IMR-90 (cell line): Measurements from ENCODE around the gene RCBTB1. TPM values are rescaled to one million over a fixed set of nuclear protein-coding genes. Genes with fewer than 3 reads are reported as not detected.

ENCODE experiments used
- ATAC-seq: fragments of 200-7000 bp; cut with Tn5 transposase; 2 replicates; pipeline ENCODE4 v1.9.1; 2020; ENCODE audit warnings: low read depth, mild to moderate bottlenecking, moderate library complexity
- BruUV-seq: library from RNA; stranded (reverse); fragments of 400-500 nt; replicated peaks from 2 replicates; lab custom pipeline; 2021; lab: Mats Ljungman, UMichigan
- CTCF ChIA-PET: fragments of 300-600 bp; formaldehyde crosslinking; extraction: SDS; loops from one replicate; lab custom pipeline; 2021; ENCODE audit warnings: antibody characterized with exemption; lab: Yijun Ruan, JAX
- POLR2A ChIA-PET: fragments of 300-600 bp; sonication (Branson Sonifier 250); formaldehyde crosslinking; loops from one replicate; lab custom pipeline; 2022; ENCODE audit warnings: antibody characterized with exemption; ENCODE audit not compliant: unreplicated experiment; lab: Charles Lee
- DNase-seq: peaks from one replicate; pipeline ENCODE4 v3.0.0; 2013
- H2AFZ ChIP-seq: replicated peaks from 2 replicates; pipeline ENCODE3; 2013; ENCODE audit warnings: low read length, mild to moderate bottlenecking; ENCODE audit not compliant: poor library complexity
- H2AK5ac ChIP-seq: 2 replicates; pipeline ENCODE4 v1.6.1; 2013; ENCODE audit warnings: low read depth, low read length, inconsistent platforms
- H2AK9ac ChIP-seq: replicated peaks from 2 replicates; pipeline ENCODE3; 2013; ENCODE audit warnings: mild to moderate bottlenecking, low read depth, low read length, moderate library complexity; ENCODE audit not compliant: poor library complexity
- H2BK120ac ChIP-seq: 2 replicates; pipeline ENCODE4 v1.6.1; 2013; ENCODE audit warnings: low read depth, low read length, inconsistent platforms
- H2BK15ac ChIP-seq: 3 replicates; pipeline ENCODE4 v1.6.1; 2013; ENCODE audit warnings: low read depth, low read length, inconsistent platforms
- H2BK20ac ChIP-seq: 2 replicates; pipeline ENCODE4 v1.6.1; 2013; ENCODE audit warnings: low read depth, mild to moderate bottlenecking, inconsistent platforms, low read length, moderate library complexity
- H2BK5ac ChIP-seq: 2 replicates; pipeline ENCODE4 v1.6.1; 2013; ENCODE audit warnings: mild to moderate bottlenecking, low read depth, low read length, inconsistent platforms; ENCODE audit not compliant: poor library complexity, severe bottlenecking
- H3K14ac ChIP-seq: replicated peaks from 2 replicates; pipeline ENCODE4 v1.6.1; 2013; ENCODE audit warnings: low read depth, low read length, inconsistent platforms
- H3K18ac ChIP-seq: 2 replicates; pipeline ENCODE4 v1.6.1; 2013; ENCODE audit warnings: low read depth, low read length, control low read depth
- H3K23ac ChIP-seq: 2 replicates; pipeline ENCODE4 v1.6.1; 2013; ENCODE audit warnings: low read depth, low read length, inconsistent platforms
- H3K27ac ChIP-seq: 2 replicates; pipeline ENCODE4 v1.5.1; 2013; ENCODE audit warnings: mild to moderate bottlenecking, control low read depth, low read length; ENCODE audit not compliant: insufficient read depth
- H3K27me3 ChIP-seq: 2 replicates; pipeline ENCODE4 v1.6.1; 2013; ENCODE audit warnings: low read length; ENCODE audit not compliant: control insufficient read depth, insufficient read depth
- H3K36me3 ChIP-seq: 2 replicates; pipeline ENCODE4 v1.6.1; 2013; ENCODE audit warnings: low read length, mixed read lengths; ENCODE audit not compliant: control insufficient read depth, insufficient read depth
- H3K4ac ChIP-seq: 2 replicates; pipeline ENCODE4 v1.6.1; 2013; ENCODE audit warnings: low read depth, low read length, inconsistent platforms
- H3K4me1 ChIP-seq: 2 replicates; pipeline ENCODE4 v1.6.1; 2013; ENCODE audit warnings: low read length, mixed read lengths; ENCODE audit not compliant: control insufficient read depth, insufficient read depth
- H3K4me2 ChIP-seq: 2 replicates; pipeline ENCODE4 v1.6.1; 2013; ENCODE audit warnings: low read depth, mild to moderate bottlenecking, control low read depth, low read length, moderate library complexity
- H3K4me3 ChIP-seq: 2 replicates; pipeline ENCODE4 v1.5.1; 2013; ENCODE audit warnings: low read depth, mild to moderate bottlenecking, control low read depth, low read length, moderate library complexity; ENCODE audit not compliant: insufficient read depth
- H3K56ac ChIP-seq: 2 replicates; pipeline ENCODE4 v1.6.1; 2013; ENCODE audit warnings: low read length, inconsistent platforms; ENCODE audit not compliant: insufficient read depth; ENCODE audit errors: extremely low read depth
- H3K79me1 ChIP-seq, 2 experiments: 2 replicates each; pipeline ENCODE4 v1.6.1; 2013; ENCODE audit warnings: low read length in 2 of 2, inconsistent platforms in 1 of 2, low read depth in 1 of 2
- H3K9ac ChIP-seq: 2 replicates; pipeline ENCODE4 v1.6.1; 2013; ENCODE audit warnings: low read depth, low read length, control low read depth
- H3K9me1 ChIP-seq: 2 replicates; pipeline ENCODE4 v1.6.1; 2013; ENCODE audit warnings: low read length, inconsistent platforms; ENCODE audit not compliant: insufficient read depth
- H3K9me3 ChIP-seq: 2 replicates; pipeline ENCODE4 v1.6.1; 2013; ENCODE audit warnings: low read length; ENCODE audit not compliant: control insufficient read depth, insufficient read depth
- H4K20me1 ChIP-seq: 2 replicates; pipeline ENCODE4 v1.6.1; 2013; ENCODE audit warnings: low read length, inconsistent platforms; ENCODE audit not compliant: insufficient read depth
- H4K5ac ChIP-seq: 2 replicates; pipeline ENCODE4 v1.6.1; 2013; ENCODE audit warnings: mild to moderate bottlenecking, low read depth, low read length, control low read depth
- H4K8ac ChIP-seq, 2 experiments: 2 replicates each; pipeline ENCODE4 v1.6.1; 2013; ENCODE audit warnings: low read depth in 2 of 2, low read length in 2 of 2, control low read depth in 1 of 2, inconsistent platforms in 1 of 2
- H4K91ac ChIP-seq: 2 replicates; pipeline ENCODE4 v1.6.1; 2013; ENCODE audit warnings: low read depth, low read length, inconsistent platforms; ENCODE audit not compliant: insufficient read depth
- BHLHE40 ChIP-seq: fragments of 150-350 bp; IDR thresholded peaks from 2 replicates; pipeline ENCODE4 v1.6.1; 2016; ENCODE audit warnings: mild to moderate bottlenecking, low read depth, low read length
- CHD1 ChIP-seq: IDR thresholded peaks from 2 replicates; pipeline ENCODE4 v1.6.1; 2012; ENCODE audit warnings: low read depth, low read length, improper control_type of control experiment
- FOS ChIP-seq: fragments of 150-350 bp; IDR thresholded peaks from 2 replicates; pipeline ENCODE4 v1.6.1; 2016; ENCODE audit warnings: low read depth, low read length
- MAFK ChIP-seq: IDR thresholded peaks from 2 replicates; pipeline ENCODE4 v1.6.1; 2012; ENCODE audit warnings: low read depth, low read length, improper control_type of control experiment
- MXI1 ChIP-seq: IDR thresholded peaks from 2 replicates; pipeline ENCODE4 v1.6.1; 2012; ENCODE audit warnings: low read depth, mild to moderate bottlenecking, low read length, moderate library complexity, borderline replicate concordance
- NFE2L2 ChIP-seq: fragments of 150-350 bp; IDR thresholded peaks from 2 replicates; pipeline ENCODE4 v1.6.1; 2016; ENCODE audit warnings: low read depth, mild to moderate bottlenecking, low read length
- RAD21 ChIP-seq: IDR thresholded peaks from 2 replicates; pipeline ENCODE4 v1.6.1; 2012; ENCODE audit warnings: low read length, improper control_type of control experiment
- WGBS, 2 experiments: methylation state at CpG; one replicate each; pipeline versions ENCODE4 v1.1.5 to v1.1.7; 2013; ENCODE audit warnings: missing lambda C conversion rate in 2 of 2; ENCODE audit not compliant: insufficient read length in 1 of 2; ENCODE audit errors: extremely low coverage in 2 of 2; 5-methylcytosine and 5-hydroxymethylcytosine counted together
- dilution Hi-C: fragments of 300-500 bp; cut with HindIII; formaldehyde crosslinking; loops from one replicate; pipeline ENCODE4 v1.14.3; 2018; ENCODE audit warnings: low sequenced_read_pairs; ENCODE audit not compliant: unreplicated experiment
- in situ Hi-C: fragments of 300-500 bp; cut with MboI; formaldehyde crosslinking; loops from 3 replicates; pipeline ENCODE4 v1.14.3; 2019; ENCODE audit warnings: low sequenced_read_pairs, inconsistent platforms, mixed read lengths
- intact Hi-C: fragments of 100-400 bp; cut with micrococcal nuclease; formaldehyde crosslinking; loops from 2 replicates; pipeline ENCODE4 v1.10.0; 2022
- polyA plus RNA-seq, 3 experiments: library from polyadenylated mRNA; depleted of rRNA; stranded (reverse); fragments of >200 nt; gene quantifications; 2 replicates each; pipeline ENCODE4 v1.2.3, GENCODE V29; 2012; ENCODE audit warnings: low replicate concordance in 1 of 3
- total RNA-seq: library from RNA; depleted of rRNA; stranded (reverse); fragments of >200 nt; gene quantifications from 2 replicates; pipeline ENCODE4 v1.2.3, GENCODE V29; 2012

The RCBTB1 gene
- total and polyA plus RNA-seq, 2 of the 4 experiments (the other 2 are of a cell fraction), result 11.3 to 11.6 TPM

- no peak overlapping the region for H3K4me3 ChIP-seq
- dilution Hi-C loops (no loop called here), intact Hi-C loops (no loop called here), in situ Hi-C loops (no loop called here)
- no peak overlapping the region for H4K5ac ChIP-seq
- H3K9me3 ChIP-seq, result no peaks in the 10 kb centered on the region
- H3K27me3 ChIP-seq, result no peaks in the 10 kb centered on the region
- ChIA-PET CTCF (no interaction called here), POLR2A (no interaction called here)
- no peak overlapping the region for H3K27ac ChIP-seq
- peaks cover 0 to 3% of the 10 kb centered on the region in 2 experiments; a peak in 1 of 4 replicates for H3K79me1 ChIP-seq
- no peak overlapping the region; a peak in 1 of 4 replicates for H4K8ac ChIP-seq
- no CpG with 5 or more reads among the region's 7 CpGs for WGBS, 2 experiments
- H3K18ac ChIP-seq, result no peak overlapping the region; the same call in 1 of the 2 replicates
- H2AK9ac ChIP-seq, result no peak overlapping the region
- H2BK15ac ChIP-seq, result no peak overlapping the region
- peaks cover 12% of the 10 kb centered on the region for H3K36me3 ChIP-seq
- no peak overlapping the region for H3K4ac ChIP-seq
- no peak overlapping the region for H2AK5ac ChIP-seq
- no peak overlapping the region for H4K91ac ChIP-seq
- DNase-seq (peak; percentile 62), ATAC-seq (no peak)
- H2BK120ac ChIP-seq, result no peak overlapping the region
- H3K14ac ChIP-seq, result no peak overlapping the region
- H4K20me1 ChIP-seq, result no peaks in the 10 kb centered on the region
- H3K4me1 ChIP-seq, result no peaks in the 10 kb centered on the region
- H3K23ac ChIP-seq, result no peak overlapping the region
- peaks cover 7% of the 10 kb centered on the region for H3K9me1 ChIP-seq
- TF ChIP-seq MXI1 (no peak), CHD1 (no peak), NFE2L2 (peak; percentile 85), FOS (peak; percentile 60), MAFK (0 out of 2 replicates have a peak, but pooled peaks have one; percentile 28), RAD21 (no peak), BHLHE40 (no peak)
- no peak overlapping the region for H3K56ac ChIP-seq
- no peak overlapping the region for H2AFZ ChIP-seq
- BruUV-seq, result no TSS peak
- no peak overlapping the region for H3K9ac ChIP-seq
- peak overlapping the region; percentile 58; the same call in 1 of the 2 replicates for H3K4me2 ChIP-seq
- no peak overlapping the region for H2BK20ac ChIP-seq
- no peak overlapping the region for H2BK5ac ChIP-seq
Observed at GRCh38 chr13:49540552-49540951, 44.8 kb downstream of the RCBTB1 start.
